ENCODE measurements around the gene SPTBN1.

GRCh38 chr2:54678719-54679118 is 222.6 kb downstream of the SPTBN1 start:
- TF ChIP-seq RAD21 (IDR thresholded peaks at IDR 0.05; ENCODE audit: low read depth) (no peak), MAX (IDR thresholded peaks at IDR 0.05) (no peak), EP300 (IDR thresholded peaks at IDR 0.05; ENCODE audit: borderline replicate concordance) (no peak), CEBPB (IDR thresholded peaks at IDR 0.05) (no peak), TAF1 (IDR thresholded peaks at IDR 0.05; ENCODE audit: low read depth) (no peak), REST (IDR thresholded peaks at IDR 0.05; ENCODE audit: low read depth) (no peak), YY1 (IDR thresholded peaks at IDR 0.05; ENCODE audit: low read depth) (no peak), FOXM1 (IDR thresholded peaks at IDR 0.05; ENCODE audit: borderline replicate concordance, low read depth) (no peak), USF1 (IDR thresholded peaks at IDR 0.05) (no peak)
